HG02938 (cell line): Measurements from ENCODE around the gene NID2.

ENCODE experiments used
- ATAC-seq: cut with Tn5 transposase; IDR thresholded peaks from one replicate; pipeline ENCODE4 v1.9.1; 2021; ENCODE audit warnings: mild to moderate bottlenecking, moderate library complexity; ENCODE audit not compliant: unreplicated experiment

Gene NID2

GRCh38 chr14:52068615-52069306 is at the start of gene NID2:
TSS of gene NID2 (minus strand) at chr14:52069059. CDS start at chr14:52068994, 65 bp downstream.
- ATAC-seq, result no peak

- ATAC-seq, result no peak
Observed at GRCh38 chr14:52117111-52117832, 48.4 kb upstream of the NID2 start.

- ATAC-seq, result no peak
Observed at GRCh38 chr14:52115286-52115685, 46.4 kb upstream of the NID2 start.

- ATAC-seq, result no peak
Observed at GRCh38 chr14:52112336-52113018, 43.6 kb upstream of the NID2 start.

GRCh38 chr14:52111583-52111982 is 42.7 kb upstream of the NID2 start:
- no peak for ATAC-seq

- ATAC-seq, result no peak
Observed at GRCh38 chr14:52110441-52111086, 41.7 kb upstream of the NID2 start.

- ATAC-seq, result no peak
Observed at GRCh38 chr14:52108823-52109222, 40.0 kb upstream of the NID2 start.

- ATAC-seq, result no peak
Observed at GRCh38 chr14:52106840-52107239, 38.0 kb upstream of the NID2 start.

- ATAC-seq, result no peak
Observed at GRCh38 chr14:52103416-52103815, 34.6 kb upstream of the NID2 start.

GRCh38 chr14:52095794-52096193 is 26.9 kb upstream of the NID2 start:
- no peak for ATAC-seq

- ATAC-seq, result no peak
Observed at GRCh38 chr14:52095336-52095735, 26.5 kb upstream of the NID2 start.

GRCh38 chr14:52094546-52095271 is 25.9 kb upstream of the NID2 start:
- ATAC-seq, result no peak

- ATAC-seq, result no peak
Observed at GRCh38 chr14:52091928-52092327, 23.1 kb upstream of the NID2 start.

- no peak for ATAC-seq
Observed at GRCh38 chr14:52090936-52091335, 22.1 kb upstream of the NID2 start.

GRCh38 chr14:52089218-52089617 is 20.4 kb upstream of the NID2 start:
- no peak for ATAC-seq

- no peak for ATAC-seq
Observed at GRCh38 chr14:52086711-52087110, 17.9 kb upstream of the NID2 start.

GRCh38 chr14:52082903-52083302 is 14.0 kb upstream of the NID2 start:
- ATAC-seq, result no peak

- no peak for ATAC-seq
Observed at GRCh38 chr14:52081964-52082363, 13.1 kb upstream of the NID2 start.

- ATAC-seq, result no peak
Observed at GRCh38 chr14:52080808-52081755, 12.2 kb upstream of the NID2 start.
